OCI-LY3 (cell line): Measurements from ENCODE around the gene NLGN1.

ENCODE experiments used
- H2AFZ ChIP-seq: fragments of 200-600, 300-600 bp; shearing (Covaris generic); 2 replicates; pipeline ENCODE4 v1.6.0; 2014; ENCODE audit warnings: antibody characterized with exemption, low read depth, low read length
- H3K27ac ChIP-seq: fragments of 200-600, 300-600 bp; sonication (generic); 2 replicates; pipeline ENCODE4 v1.5.1; 2014; ENCODE audit warnings: mild to moderate bottlenecking, low read length, moderate library complexity, mixed read lengths
- H3K27me3 ChIP-seq: fragments of 200-600, 300-600 bp; sonication (generic); 2 replicates; pipeline ENCODE4 v1.6.1; 2014; ENCODE audit warnings: low read depth, low read length, mixed read lengths
- H3K36me3 ChIP-seq: fragments of 200-600, 300-600 bp; sonication (generic); replicated peaks from 2 replicates; pipeline ENCODE3; 2014; ENCODE audit warnings: low read depth, low read length, mixed read lengths
- H3K4me1 ChIP-seq: fragments of 300-600, 200-600 bp; sonication (generic); 2 replicates; pipeline ENCODE4 v1.6.1; 2014; ENCODE audit warnings: low read length, mixed read lengths
- H3K4me2 ChIP-seq: fragments of 200-600, 300-600 bp; sonication (generic); 2 replicates; pipeline ENCODE4 v1.6.1; 2014; ENCODE audit warnings: low read length, mixed read lengths
- H3K4me3 ChIP-seq: fragments of 300-600, 200-600 bp; sonication (generic); 2 replicates; pipeline ENCODE4 v1.5.1; 2014; ENCODE audit warnings: antibody characterized with exemption, mild to moderate bottlenecking, low read length, moderate library complexity
- H3K79me2 ChIP-seq: fragments of 300-600, 200-600 bp; shearing (Covaris generic); 2 replicates; pipeline ENCODE4 v1.6.1; 2014; ENCODE audit warnings: mild to moderate bottlenecking, low read length, mixed read lengths
- H3K9ac ChIP-seq: fragments of 300-600, 200-600 bp; shearing (Covaris generic); 2 replicates; pipeline ENCODE4 v1.6.0; 2014; ENCODE audit warnings: mild to moderate bottlenecking, low read length, moderate library complexity
- H3K9me3 ChIP-seq: fragments of 200-600, 300-600 bp; shearing (Covaris generic); 2 replicates; pipeline ENCODE4 v1.6.1; 2014; ENCODE audit warnings: low read length, mixed read lengths; ENCODE audit not compliant: insufficient read depth
- H4K20me1 ChIP-seq: fragments of 200-600, 300-600 bp; sonication (generic); 2 replicates; pipeline ENCODE4 v1.6.1; 2016; ENCODE audit warnings: low read length, mixed read lengths; ENCODE audit not compliant: insufficient read depth
- CTCF ChIP-seq: fragments of 200-600, 300-600 bp; sonication (generic); IDR thresholded peaks from 2 replicates; pipeline ENCODE4 v1.5.1; 2014; ENCODE audit warnings: antibody characterized with exemption, low read length, low read depth
- EZH2phosphoT487 ChIP-seq: fragments of 200-600 bp; shearing (Covaris generic); IDR thresholded peaks from 2 replicates; pipeline ENCODE4 v1.6.1; 2018; ENCODE audit warnings: antibody characterized with exemption, mixed run types, low read depth

The NLGN1 gene

DNA sequence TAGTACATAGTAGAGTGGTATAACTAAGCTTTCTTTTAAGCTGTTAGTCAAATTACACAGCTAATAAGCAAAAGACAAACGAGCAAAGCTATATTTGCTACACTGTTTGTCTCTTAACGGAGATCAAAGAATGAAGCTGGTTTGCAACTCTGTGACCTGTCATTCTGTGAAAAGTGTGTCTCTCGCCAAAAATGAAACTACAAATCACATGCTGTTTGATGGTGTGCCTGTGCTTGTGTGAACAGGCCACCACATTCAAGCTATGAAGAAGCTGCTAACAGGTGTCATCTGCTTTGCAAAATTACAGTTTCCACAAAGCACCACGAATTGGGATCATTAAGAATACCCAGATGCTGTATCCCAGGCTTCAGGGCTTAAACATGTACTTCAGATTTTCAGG lies 793.8 kb downstream of the NLGN1 start:
- Histone ChIP-seq H3K79me2 (no peaks in the 10 kb centered on the region), H2AFZ (peak overlapping the region; percentile 68), H3K4me2 (peak overlapping the region; percentile 56), H3K4me3 (peak overlapping the region; percentile 21), H3K36me3 (no peaks in the 10 kb centered on the region), H3K9ac (no peak overlapping the region), H3K27ac (peak overlapping the region; percentile 40), H3K4me1 (peaks cover 20% of the 10 kb centered on the region), H3K9me3 (no peaks in the 10 kb centered on the region), H3K27me3 (no peaks in the 10 kb centered on the region), H4K20me1 (no peaks in the 10 kb centered on the region)
- no peak for TF ChIP-seq EZH2phosphoT487
- no peak for TF ChIP-seq CTCF

GRCh38 chr3:174191895-174192294 lies 794.4 kb downstream of the NLGN1 start:
- no peaks in the 10 kb centered on the region for H3K79me2 ChIP-seq
- TF ChIP-seq EZH2phosphoT487: no peak
- no peaks in the 10 kb centered on the region for H4K20me1 ChIP-seq
- no peak overlapping the region for H2AFZ ChIP-seq
- no peaks in the 10 kb centered on the region for H3K36me3 ChIP-seq
- H3K4me2 ChIP-seq: peak overlapping the region; percentile 56
- no peak overlapping the region; the same call in 1 of the 2 replicates for H3K4me3 ChIP-seq
- no peak overlapping the region for H3K9ac ChIP-seq
- no peaks in the 10 kb centered on the region for H3K9me3 ChIP-seq
- H3K27me3 ChIP-seq: no peaks in the 10 kb centered on the region
- H3K4me1 ChIP-seq: peaks cover 20% of the 10 kb centered on the region
- H3K27ac ChIP-seq: peak overlapping the region; percentile 40

GRCh38 chr3:174192471-174192870 lies 794.9 kb downstream of the NLGN1 start:
- Histone ChIP-seq H4K20me1 (no peaks in the 10 kb centered on the region), H3K4me1 (peaks cover 20% of the 10 kb centered on the region), H3K4me2 (no peak overlapping the region), H2AFZ (no peak overlapping the region), H3K79me2 (no peaks in the 10 kb centered on the region), H3K4me3 (no peak overlapping the region), H3K9me3 (no peaks in the 10 kb centered on the region), H3K9ac (no peak overlapping the region), H3K36me3 (no peaks in the 10 kb centered on the region), H3K27me3 (no peaks in the 10 kb centered on the region), H3K27ac (no peak overlapping the region)
- TF ChIP-seq EZH2phosphoT487 (no peak), CTCF (no peak)

DNA sequence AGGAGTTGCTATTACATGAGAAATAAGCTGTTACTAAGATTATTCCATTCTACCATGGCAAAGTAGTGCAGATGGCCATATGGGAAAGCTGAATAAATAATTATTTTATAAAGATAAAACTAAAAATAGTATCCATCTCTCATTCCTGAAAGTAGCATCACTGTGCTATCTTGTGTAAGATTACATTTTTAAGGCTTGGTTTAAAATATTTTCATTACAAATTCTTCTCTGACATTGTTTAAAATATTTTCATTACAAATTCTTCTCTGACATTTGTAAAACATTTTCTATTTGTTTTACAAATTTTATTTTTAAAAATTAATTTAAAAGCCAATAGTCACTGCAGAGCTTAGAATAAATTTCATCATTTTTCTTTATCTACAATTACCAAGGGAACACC lies 796.1 kb downstream of the NLGN1 start:
- Histone ChIP-seq H3K4me1 (peaks cover 20% of the 10 kb centered on the region), H3K4me2 (no peak overlapping the region), H3K4me3 (no peak overlapping the region), H3K79me2 (no peaks in the 10 kb centered on the region), H3K27me3 (no peaks in the 10 kb centered on the region), H3K9ac (no peak overlapping the region), H3K36me3 (no peaks in the 10 kb centered on the region), H2AFZ (no peak overlapping the region), H4K20me1 (no peaks in the 10 kb centered on the region), H3K27ac (no peak overlapping the region), H3K9me3 (no peaks in the 10 kb centered on the region)
- TF ChIP-seq EZH2phosphoT487: no peak
- no peak for TF ChIP-seq CTCF

GRCh38 chr3:174197416-174197815 lies 799.9 kb downstream of the NLGN1 start:
- Histone ChIP-seq H3K4me1 (no peaks in the 10 kb centered on the region), H3K4me2 (no peak overlapping the region), H3K9me3 (no peaks in the 10 kb centered on the region), H3K36me3 (no peaks in the 10 kb centered on the region), H2AFZ (no peak overlapping the region), H4K20me1 (no peaks in the 10 kb centered on the region), H3K9ac (no peak overlapping the region), H3K27ac (no peak overlapping the region), H3K27me3 (no peaks in the 10 kb centered on the region), H3K79me2 (no peaks in the 10 kb centered on the region), H3K4me3 (no peak overlapping the region)
- TF ChIP-seq EZH2phosphoT487: no peak
- no peak for TF ChIP-seq CTCF
